ENCODE measurements around the gene ADGRG1. TPM values are rescaled to one million over a fixed set of nuclear protein-coding genes. Genes with fewer than 3 reads are reported as not detected.

ADGRG1 gene
- total RNA-seq, 2 donors from 2014 or later, result 4.3 to 8.2 TPM

DNA sequence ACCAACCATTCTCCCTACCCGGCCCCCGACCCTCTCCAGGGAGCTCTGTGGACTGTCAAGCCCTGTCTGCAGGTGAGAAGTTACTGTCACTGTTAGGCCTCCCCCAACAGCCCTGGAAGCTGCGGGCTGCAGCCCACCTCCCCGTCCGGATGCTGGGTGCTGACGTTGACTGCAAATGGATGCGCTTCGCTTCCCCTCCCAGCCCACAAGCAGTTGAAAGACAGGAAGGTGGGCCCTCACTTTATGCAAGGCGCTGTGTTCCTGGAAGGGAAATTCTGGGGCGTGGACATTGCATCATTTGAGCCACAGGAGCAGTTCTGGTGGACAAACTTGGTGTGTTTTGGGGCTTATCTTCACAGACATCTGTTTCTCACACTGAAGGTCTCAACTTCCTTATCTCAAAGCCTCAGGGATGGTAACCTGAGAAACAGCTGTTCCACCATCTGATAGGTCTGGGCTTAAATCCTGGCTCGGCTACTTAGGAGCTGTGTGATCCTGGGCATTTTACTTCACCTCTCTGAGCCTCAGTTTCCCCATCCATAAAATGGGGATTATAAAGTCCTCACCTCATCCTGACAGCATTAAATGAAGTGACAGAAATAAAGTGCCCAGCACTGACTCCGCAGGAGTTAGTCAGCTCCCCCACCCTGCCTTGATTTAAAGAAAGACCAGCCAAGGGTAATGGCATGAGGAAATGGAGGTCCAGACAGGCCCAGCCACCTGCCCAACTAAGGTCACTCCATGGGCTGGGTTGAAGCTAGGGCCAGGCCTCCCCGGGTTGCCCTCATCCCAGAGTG, 61.5 kb downstream of the ADGRG1 start:
- Mint-ChIP-seq H3K36me3 (no peaks in the 10 kb centered on the region), H3K9me3 (no peaks in the 10 kb centered on the region), H3K27ac (peak overlapping the region; percentile 43 to 66)
- DNase-seq (ENCODE audit: low spot score in 2 of 2), result no peak
- ATAC-seq, result peak; percentile 64 to 66

- Mint-ChIP-seq H3K36me3 (no peaks in the 10 kb centered on the region), H3K9me3 (no peaks in the 10 kb centered on the region), H3K27ac (peak overlapping the region in 1 of 2 donors; percentile 32)
- DNase-seq (ENCODE audit: low spot score in 2 of 2) (no peak), ATAC-seq (no peak)
These were observed 62.5 kb downstream of the ADGRG1 start for GRCh38 chr16:57690782-57691471.

DNA sequence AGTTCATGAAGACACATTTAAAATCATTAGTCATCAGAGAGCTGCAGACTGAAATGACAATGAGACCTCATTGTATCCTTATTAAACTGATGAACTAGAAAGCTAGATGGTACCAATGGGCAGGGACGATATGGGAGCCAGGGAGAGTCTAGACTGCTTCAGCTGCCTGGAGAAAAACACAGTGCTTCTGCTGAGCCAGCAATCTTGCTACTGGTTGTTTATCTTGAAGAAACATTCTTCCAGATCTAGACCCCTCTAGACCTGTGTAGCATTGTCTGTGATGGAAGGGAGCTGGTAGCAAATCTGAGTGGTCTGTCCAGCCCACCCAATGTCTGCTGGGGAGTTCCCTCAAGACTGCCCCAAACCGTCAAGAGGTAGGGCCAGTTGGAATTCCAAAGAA, 64.2 kb downstream of the ADGRG1 start:
- H3K27ac Mint-ChIP-seq, result no peak overlapping the region

DNA sequence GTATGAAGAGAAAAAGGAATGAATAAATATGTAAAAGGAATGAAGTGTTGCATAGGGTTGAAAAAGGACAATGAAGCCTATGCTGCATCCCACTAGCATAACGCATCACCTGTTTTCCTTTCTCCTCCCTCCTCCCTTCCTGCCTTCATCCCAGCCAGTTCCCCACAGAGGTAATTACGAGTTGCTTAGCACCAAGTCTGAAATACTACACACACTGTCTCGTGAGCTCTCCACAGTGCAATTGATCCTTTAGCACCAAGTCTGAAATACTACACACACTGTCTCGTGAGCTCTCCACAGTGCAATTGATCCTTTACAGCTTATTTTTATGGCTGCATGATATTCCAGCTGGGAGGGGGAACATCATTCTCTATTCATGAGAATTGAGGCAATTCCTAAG, 65.1 kb downstream of the ADGRG1 start:
- H3K36me3 Mint-ChIP-seq, result no peaks in the 10 kb centered on the region

More for the DNA sequence above, 64.2 kb downstream of the ADGRG1 start:
- DNase-seq (ENCODE audit: low spot score in 2 of 2), result no peak
- Mint-ChIP-seq H3K36me3 (no peaks in the 10 kb centered on the region), H3K9me3 (no peaks in the 10 kb centered on the region)
- ATAC-seq, result no peak

GRCh38 chr16:57694231-57694724, 65.8 kb downstream of the ADGRG1 start:
- H3K9me3 Mint-ChIP-seq, result no peaks in the 10 kb centered on the region
- H3K27ac Mint-ChIP-seq, result no peak overlapping the region
- H3K36me3 Mint-ChIP-seq, result no peaks in the 10 kb centered on the region
- ATAC-seq (no peak), DNase-seq (ENCODE audit: low spot score in 2 of 2) (no peak)

More for the DNA sequence above, 65.1 kb downstream of the ADGRG1 start:
- Mint-ChIP-seq H3K27ac (no peak overlapping the region), H3K9me3 (no peaks in the 10 kb centered on the region)
- DNase-seq (ENCODE audit: low spot score in 2 of 2) (no peak), ATAC-seq (no peak)

DNA sequence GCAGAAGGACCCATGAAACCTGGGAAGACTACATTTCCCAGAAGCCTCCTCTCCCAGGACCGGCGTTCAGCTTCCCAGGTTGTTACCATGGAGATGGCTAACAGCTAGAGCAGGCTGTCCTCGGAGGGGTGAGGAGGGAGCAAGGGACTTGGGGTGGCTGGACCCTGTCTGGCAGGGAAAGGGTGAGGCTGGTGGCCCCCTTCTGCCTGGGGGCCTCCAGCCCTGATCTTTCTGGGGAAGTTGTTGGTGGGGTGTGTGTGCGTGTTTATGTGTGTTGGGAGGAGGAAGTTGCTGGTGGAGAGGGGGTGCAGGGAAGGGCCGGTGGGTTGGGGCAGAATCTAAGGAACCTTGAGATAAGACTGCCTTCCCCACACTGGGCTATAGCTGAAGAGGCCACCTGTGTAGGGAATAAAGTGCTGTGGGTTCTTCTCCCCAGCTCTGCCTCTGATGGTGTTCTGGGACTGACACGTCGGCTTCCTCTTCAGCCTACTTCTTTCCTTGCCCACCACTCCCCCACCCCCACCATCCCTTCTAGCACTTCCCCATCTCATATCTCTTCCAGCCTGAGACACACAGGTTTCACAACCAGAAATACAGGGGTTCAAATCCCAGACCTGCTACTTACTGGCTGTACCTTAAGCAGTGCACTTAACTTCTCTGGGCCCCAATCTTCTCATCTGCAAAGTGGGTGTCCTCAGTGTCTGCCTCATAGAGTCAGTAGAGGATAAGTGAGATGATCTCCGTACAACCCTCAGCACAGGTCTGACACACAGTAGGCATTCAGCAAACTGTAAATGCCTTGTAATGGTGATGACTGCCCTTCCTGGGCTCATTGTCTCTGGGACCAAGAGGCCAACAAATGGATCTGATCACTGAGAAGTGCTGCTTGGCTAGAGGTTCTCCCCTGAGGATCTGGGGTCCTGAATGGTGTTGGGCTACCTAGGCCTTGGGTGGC, 66.6 kb downstream of the ADGRG1 start, which contains the start of gene DRC7:
DRC7 (plus strand) TSS at position 82 of the 955 bp plus-strand sequence. CDS start 3,144 bp downstream, outside the sequence.
- H3K27ac Mint-ChIP-seq, result no peak within 1 kb of the TSS
- ATAC-seq (peak in 1 of 2 donors; percentile 78), DNase-seq (ENCODE audit: low spot score in 2 of 2) (no peak)
- H3K36me3 Mint-ChIP-seq, result no peaks in the 10 kb centered on the region
- H3K9me3 Mint-ChIP-seq, result no peaks in the 10 kb centered on the region

GRCh38 chr16:57695680-57696069, 67.2 kb downstream of the ADGRG1 start:
- ATAC-seq, result no peak
- Mint-ChIP-seq H3K36me3 (no peaks in the 10 kb centered on the region), H3K9me3 (no peaks in the 10 kb centered on the region), H3K27ac (no peak overlapping the region)
- DNase-seq (ENCODE audit: low spot score in 2 of 2), result no peak

DNA sequence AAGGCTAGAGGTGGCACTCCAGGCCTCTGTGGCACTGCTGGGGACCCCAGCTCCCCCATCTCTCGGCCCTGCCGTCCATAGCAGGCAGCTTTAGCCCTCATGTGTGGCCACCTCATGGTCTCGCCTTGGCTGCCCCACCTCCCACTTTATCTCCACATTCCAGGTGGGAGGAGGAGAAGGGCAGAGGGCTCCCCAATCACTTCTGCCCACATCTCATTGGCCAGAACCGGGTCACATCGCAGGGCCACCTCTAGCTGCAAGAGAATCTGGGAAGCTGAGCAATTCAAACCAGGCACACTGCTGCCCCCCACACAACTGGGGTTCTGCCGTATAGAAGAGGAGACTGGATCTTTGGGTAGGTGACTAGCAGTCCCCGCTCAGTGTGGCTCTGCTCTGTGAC, 67.8 kb downstream of the ADGRG1 start:
- Mint-ChIP-seq H3K9me3 (no peaks in the 10 kb centered on the region), H3K27ac (no peak overlapping the region), H3K36me3 (no peaks in the 10 kb centered on the region)
- ATAC-seq, result no peak
- no peak for DNase-seq (ENCODE audit: low spot score in 2 of 2)

DNA sequence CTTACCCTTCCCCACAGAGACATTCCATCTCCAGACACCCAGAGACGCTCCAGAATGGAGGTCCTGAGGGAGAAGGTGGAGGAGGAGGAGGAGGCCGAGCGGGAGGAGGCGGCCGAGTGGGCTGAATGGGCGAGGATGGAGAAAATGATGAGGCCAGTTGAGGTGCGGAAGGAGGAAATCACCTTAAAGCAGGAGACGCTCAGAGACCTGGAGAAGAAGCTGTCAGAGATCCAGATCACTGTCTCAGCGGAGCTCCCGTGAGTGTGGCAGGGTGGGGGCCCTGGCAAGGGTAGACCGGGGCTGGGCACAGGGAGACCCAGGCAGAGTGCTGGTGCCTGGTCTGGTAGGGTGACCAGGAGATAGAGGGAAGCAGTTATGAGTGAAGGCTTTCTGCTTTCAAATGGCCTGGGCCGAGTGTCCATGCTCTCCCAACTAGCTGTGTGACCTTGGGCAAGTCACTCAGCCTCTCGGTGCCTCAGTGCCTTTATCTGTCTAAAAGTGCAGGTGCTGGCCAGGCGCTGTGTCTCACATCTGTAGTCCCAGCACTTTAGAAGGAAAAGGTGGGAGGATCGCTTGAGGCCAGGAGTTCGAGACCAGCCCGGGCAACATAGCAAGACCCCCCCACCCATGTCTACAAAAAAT, 69.6 kb downstream of the ADGRG1 start:
- DNase-seq (ENCODE audit: low spot score in 2 of 2) (no peak), ATAC-seq (no peak)
- Mint-ChIP-seq H3K9me3 (no peaks in the 10 kb centered on the region), H3K36me3 (no peaks in the 10 kb centered on the region), H3K27ac (no peak overlapping the region)

GRCh38 chr16:57698812-57699405, 70.5 kb downstream of the ADGRG1 start:
- no peak overlapping the region for H3K27ac Mint-ChIP-seq
- no peak for DNase-seq (ENCODE audit: low spot score in 2 of 2)
- no peaks in the 10 kb centered on the region for H3K9me3 Mint-ChIP-seq

DNA sequence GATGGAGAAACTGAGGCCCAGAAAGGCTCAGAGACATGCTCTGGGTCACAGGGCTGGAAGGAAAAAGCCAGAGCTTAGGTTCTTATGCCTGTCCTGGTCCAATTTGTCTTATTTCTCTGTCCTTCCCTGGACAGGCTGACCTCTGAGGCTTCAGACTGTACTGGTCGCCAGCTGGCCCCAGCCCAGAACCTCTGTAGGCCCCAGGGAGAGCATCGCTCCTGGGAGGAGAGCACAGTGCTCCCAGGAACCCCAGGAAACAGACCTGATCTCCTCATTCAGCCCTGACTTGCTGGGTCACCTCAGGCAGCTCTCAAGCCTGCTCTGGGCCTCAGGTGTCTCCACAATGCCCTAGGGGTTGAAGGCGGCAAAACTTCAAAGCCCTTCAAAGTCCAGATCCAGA, 71.1 kb downstream of the ADGRG1 start:
- no peaks in the 10 kb centered on the region for H3K9me3 Mint-ChIP-seq
- DNase-seq (ENCODE audit: low spot score in 2 of 2) (no peak), ATAC-seq (no peak)
- H3K27ac Mint-ChIP-seq, result no peak overlapping the region
- no peaks in the 10 kb centered on the region for H3K36me3 Mint-ChIP-seq

More at GRCh38 chr16:57698812-57699405, 70.5 kb downstream of the ADGRG1 start:
- ATAC-seq, result no peak
- H3K36me3 Mint-ChIP-seq, result no peaks in the 10 kb centered on the region

GRCh38 chr16:57699899-57700298, 71.5 kb downstream of the ADGRG1 start:
- no peak for DNase-seq (ENCODE audit: low spot score in 2 of 2)
- no peak for ATAC-seq
- no peaks in the 10 kb centered on the region for H3K9me3 Mint-ChIP-seq
- H3K27ac Mint-ChIP-seq, result peak overlapping the region in 1 of 2 donors; percentile 17
- H3K36me3 Mint-ChIP-seq, result no peaks in the 10 kb centered on the region

DNA sequence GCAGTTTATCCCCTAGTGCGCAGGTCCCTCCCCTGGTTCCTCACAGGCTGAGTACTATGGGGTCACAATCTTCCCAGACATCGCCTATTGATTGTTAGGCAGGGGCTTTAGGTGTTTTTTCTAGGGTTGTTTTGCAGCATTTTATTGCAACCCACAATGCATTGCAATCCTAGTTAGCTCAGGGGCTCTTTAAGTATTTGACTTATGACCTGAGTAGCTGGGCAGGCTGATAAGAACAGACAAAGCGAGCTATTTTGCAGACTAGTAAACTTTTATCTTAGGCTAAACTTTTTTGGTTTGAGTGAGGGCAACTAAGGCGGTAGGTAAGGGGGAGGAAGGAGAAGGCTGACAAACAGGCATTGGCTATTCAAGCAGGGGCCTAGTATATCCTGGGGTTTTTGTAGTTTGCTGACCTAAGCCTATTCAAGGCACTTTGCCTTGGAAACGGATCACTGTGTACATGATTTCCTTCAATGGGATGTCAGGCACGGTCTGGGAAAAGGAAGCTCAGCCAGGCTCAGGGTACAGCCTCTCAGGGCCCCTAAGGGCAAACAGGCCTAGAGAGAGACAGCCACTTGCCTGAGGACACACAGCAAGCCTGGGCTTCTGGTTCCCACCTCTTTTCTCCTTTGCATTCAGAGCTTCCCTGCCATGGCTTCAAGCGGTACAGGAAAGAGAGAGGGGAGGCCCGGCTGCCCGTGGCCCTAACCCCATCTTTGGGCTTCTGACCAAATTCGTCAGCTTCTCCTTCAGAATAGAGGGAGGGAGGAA, 72.5 kb downstream of the ADGRG1 start:
- no peak for DNase-seq (ENCODE audit: low spot score in 2 of 2)
- Mint-ChIP-seq H3K9me3 (no peaks in the 10 kb centered on the region), H3K27ac (no peak overlapping the region)

DNA sequence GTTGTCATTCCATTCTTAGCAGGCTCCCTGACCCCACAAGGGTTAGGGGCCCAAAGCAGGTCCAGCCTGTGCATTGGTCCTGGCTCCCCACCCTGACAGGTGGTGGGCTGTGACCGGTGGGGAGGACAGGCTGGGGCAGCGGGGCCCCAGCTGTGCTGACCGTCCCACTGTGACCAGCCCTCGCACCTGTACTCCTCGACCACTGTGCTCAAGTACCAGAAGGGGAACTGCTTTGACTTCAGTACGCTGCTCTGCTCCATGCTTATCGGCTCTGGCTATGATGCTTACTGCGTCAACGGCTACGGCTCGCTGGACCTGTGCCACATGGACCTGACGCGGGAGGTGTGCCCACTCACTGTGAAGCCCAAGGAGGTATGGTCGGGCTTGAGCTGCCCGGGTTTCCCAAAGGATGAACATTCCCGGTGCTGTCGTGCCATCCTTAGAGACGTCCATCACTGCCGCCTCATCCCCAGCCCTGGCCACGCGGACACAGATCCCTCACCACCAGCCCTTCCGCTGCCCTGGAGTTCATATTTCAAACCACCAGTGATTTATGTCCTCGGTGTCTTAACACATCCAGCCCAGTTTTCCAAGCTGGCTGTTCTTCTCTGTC, 73.4 kb downstream of the ADGRG1 start:
- no peaks in the 10 kb centered on the region for H3K9me3 Mint-ChIP-seq
- peak overlapping the region in 1 of 2 donors; percentile 49 for H3K27ac Mint-ChIP-seq

More for the DNA sequence above, 72.5 kb downstream of the ADGRG1 start:
- no peaks in the 10 kb centered on the region for H3K36me3 Mint-ChIP-seq
- ATAC-seq, result no peak

More for the DNA sequence above, 73.4 kb downstream of the ADGRG1 start:
- no peaks in the 10 kb centered on the region for H3K36me3 Mint-ChIP-seq
- ATAC-seq (no peak), DNase-seq (ENCODE audit: low spot score in 2 of 2) (no peak)

Data from activated naive CD4-positive, alpha-beta T cell treated with anti-CD3 and anti-CD28 coated beads, Interleukin-2, amount 50 U/mL, for 72 hours (primary cell).